ENCODE data around the gene SF3B6. TPM values are rescaled to one million over a fixed set of nuclear protein-coding genes. Genes with fewer than 3 reads are reported as not detected.

SF3B6 gene
- total RNA-seq, 1 experiment from 2014 or later: 275 TPM

DNA sequence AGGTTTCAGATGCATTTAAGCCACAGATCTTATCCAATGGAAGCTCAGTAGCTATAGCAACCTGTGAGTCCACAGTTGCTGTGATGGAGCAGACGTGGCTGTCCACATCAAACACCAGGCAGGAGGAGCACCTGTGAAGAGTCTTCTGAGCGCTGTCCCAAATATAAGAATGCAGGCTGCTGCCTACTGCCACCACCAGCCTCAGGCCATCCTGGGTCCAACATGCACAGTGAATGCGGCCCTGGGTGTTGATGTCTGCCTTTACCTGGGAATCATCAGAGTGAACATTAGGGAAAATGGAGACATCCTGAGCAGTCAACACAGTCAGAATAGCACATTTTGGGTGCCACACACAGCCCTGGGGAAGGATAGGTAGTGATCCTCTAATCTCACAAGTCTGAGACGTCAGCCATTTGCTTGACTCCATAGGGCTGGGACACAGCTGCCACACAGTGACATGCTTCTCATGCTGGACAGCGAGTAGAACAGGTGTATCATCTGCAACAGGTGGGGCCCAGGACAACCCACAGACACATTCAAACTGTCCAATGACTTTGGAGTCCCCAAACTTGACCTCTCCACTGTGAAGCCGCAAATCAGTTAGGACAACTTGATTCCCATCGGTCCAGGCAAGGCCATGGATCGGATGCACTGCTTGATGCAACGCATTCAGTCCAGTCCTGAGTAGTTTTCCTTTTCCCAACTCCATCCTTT, 37.2 kb downstream of the SF3B6 start:
- no peak for DNase-seq (ENCODE audit: low read depth)
- in situ Hi-C loops (cut with HindIII; ENCODE audit: low pct_unique_long_range_greater_than_20kb, low sequenced_read_pairs): no loop called here

DNA sequence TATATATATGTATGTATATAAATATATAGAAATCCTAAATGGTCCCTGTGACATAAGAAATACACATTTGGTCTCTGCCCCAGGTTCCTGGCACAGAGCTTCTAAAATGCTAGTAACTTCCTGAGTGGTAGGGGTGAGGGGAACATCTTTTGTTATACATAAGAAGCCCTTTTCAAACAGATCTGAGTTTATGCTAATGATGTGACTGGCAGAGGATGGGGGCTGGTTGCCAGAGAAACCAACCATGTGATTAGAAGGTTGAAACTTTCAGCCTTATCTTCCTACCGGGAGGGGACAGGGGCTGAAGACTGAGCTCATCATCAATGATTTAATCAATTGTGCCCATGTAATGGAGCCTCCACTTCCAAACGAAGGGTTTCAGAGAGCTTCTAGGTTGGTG, 49.9 kb downstream of the SF3B6 start:
- in situ Hi-C loops (cut with HindIII; ENCODE audit: low pct_unique_long_range_greater_than_20kb, low sequenced_read_pairs): no loop called here
- DNase-seq (ENCODE audit: low read depth): no peak

DNA sequence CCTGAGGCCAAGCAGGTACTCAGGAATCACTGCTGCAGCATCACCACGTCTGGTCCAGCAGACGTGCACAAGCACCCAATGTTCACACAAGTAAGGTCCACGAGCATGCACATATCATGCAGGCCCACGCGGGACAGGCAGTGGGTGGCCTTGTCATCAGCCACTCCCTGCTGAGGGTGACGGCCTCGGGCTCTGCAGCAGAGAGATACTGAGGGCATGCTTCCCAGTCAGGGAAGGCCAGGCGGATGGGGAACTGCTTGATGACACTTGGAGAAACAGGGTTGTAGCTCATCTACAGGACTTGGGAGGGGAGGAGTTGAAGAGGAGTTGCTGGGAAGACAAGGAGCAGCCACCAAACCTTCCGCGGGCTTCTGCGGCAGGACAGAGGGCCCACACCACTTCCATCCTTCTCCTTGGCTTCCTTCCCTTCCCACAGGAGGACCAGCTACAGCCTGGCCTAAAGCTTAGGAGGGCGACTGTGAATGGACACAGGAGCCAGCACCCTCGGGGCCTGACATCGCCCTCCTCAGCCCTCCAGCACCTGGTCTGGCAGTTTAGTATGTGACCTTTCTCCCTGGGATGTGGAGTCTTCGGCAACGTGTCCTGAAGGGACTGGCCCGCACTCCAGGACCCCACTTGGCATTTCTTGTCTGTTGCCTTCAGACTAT, 51.0 kb downstream of the SF3B6 start:
- DNase-seq (ENCODE audit: low read depth): no peak
- in situ Hi-C loops (cut with HindIII; ENCODE audit: low pct_unique_long_range_greater_than_20kb, low sequenced_read_pairs): no loop called here

DNA sequence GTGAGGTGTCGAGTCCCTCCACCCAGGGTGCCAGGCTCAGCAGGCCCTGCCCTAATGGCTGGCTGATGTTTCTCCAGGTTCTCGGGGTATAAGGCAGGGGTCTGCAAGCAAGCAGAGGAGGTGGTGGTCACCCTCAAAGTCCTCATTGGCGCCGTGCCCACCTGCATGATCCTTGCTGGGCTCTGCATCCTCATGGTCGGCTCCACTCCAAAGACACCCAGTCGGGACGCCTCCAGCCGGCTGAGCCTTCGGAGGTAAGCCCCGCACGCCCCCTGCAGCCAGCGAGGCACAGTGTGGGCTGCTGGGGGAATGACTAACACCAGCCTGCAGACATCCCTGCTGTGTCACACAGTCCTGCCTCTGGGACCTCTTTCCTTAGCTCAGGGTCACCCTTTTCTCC, 52.1 kb downstream of the SF3B6 start:
- in situ Hi-C loops (cut with HindIII; ENCODE audit: low pct_unique_long_range_greater_than_20kb, low sequenced_read_pairs): no loop called here
- no peak for DNase-seq (ENCODE audit: low read depth)

DNA sequence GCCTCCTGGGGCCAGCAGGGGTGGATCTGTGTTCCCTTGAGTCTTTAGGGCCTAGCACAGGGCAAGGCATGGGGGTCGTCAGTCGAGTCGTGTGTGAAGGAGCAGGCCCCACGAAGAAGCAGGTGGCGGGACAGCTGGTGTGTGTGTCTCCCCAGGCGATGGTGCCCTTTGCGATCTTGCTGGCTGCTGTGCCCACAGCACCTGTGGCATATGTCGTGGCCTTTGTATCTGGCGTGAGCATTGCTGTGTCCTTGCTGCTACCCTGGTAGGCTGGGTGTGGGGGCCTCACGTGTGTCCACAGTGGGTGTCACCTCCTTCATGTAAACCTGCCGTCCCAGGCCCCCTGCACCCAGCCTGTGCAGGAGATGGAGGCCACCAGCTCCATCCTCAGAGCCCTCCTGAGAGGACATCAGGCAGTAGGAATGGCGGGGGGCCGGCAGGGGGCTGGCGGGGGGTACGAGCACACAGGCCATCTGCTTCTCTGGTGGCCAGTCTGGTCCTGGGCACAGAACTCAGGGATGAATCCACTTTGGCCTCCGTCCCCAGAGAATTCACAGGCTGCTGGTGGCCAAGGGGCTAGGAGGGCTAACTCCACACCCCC, 53.1 kb downstream of the SF3B6 start:
- in situ Hi-C loops (cut with HindIII; ENCODE audit: low pct_unique_long_range_greater_than_20kb, low sequenced_read_pairs): no loop called here
- no peak for DNase-seq (ENCODE audit: low read depth)

DNA sequence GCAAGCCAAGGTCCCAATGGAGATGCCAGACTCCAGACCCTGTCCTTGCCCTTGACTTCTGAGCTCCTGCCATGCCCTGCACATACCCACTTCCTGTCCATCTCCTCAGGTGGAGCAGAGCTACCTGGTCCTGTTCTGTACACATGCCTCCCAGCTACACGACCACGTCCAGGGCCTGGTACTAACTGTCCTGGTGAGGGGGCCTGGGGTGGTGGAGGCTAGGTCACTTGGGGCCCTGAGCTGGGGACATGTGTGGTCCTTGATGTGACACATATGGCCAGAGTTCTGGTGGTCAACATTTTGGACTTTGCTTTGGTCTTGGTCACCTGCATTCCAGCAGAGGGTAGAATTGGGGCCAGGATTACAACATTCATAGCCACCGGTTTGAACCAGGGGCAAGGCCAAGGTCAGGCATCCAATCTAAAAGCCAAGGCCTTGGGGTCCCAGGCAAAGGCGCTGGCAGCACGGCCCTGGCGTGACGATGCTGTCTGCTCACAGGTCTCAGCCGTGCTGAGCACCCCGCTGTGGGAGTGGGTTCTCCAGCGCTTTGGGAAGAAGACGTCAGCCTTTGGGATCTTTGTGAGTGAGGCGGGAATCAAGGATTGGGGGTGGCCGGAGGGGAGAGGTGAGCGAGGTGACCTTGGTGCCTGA, 53.7 kb downstream of the SF3B6 start:
- DNase-seq (ENCODE audit: low read depth): no peak
- in situ Hi-C loops (cut with HindIII; ENCODE audit: low pct_unique_long_range_greater_than_20kb, low sequenced_read_pairs): no loop called here

DNA sequence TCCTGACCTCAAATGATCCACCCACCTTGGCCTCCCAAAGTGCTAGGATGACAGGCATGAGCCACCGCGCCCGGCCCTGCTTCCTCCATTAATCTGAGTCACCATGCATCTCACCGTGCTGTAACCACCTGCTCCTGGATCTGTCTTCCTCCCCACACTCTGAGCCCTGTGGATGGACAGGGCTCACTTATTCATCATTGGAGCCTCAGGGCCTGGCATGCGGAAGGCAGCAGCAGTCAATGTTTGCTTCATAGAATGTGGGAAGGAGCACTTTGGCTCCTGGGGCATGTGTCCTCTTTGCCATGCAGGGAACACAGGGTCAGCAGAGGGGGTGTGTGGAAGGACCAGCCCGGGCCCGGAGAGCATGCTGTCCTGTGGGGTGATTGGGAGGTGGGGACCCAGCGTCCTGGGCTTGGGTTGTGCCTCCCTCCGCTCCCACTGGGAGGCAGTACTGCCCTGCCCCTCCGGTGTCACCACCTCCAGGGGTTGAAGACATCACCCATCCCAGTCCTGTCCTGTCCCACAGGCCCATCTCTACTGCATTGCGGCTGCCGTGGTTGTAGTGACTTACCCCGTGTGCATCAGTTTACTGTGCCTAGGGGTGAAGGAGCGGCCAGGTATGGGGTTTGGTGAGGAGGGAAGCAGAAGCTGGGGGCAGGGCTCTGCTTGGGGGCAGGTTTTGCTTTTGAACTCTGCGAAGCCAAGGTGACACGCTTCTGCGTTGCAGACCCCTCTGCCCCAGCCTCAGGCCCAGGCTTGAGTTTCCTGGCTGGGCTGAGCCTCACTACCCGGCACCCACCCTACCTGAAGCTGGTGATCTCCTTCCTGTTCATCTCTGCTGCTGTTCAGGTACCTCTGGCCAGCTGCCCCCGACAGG, 54.8 kb downstream of the SF3B6 start:
- in situ Hi-C loops (cut with HindIII; ENCODE audit: low pct_unique_long_range_greater_than_20kb, low sequenced_read_pairs): no loop called here
- DNase-seq (ENCODE audit: low read depth): peak; percentile 44

DNA sequence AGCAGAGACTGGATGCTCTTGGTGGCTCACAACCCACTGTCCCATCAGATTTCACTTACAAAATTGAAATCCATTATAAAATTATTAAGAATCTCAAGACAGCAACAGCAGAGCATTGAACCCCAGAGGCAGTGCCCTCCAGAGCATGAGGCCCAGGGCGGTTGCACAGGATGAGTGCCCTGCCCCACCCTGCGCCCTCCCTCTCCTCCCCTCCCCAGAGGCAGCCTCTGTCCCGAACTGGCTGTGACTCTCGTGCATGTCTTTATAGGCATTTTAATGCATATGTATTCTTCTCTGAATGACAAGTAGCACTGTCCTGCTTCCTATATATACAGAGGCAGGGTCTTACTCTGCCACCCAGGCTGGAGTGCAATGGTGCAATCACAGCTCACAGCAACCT, 55.9 kb downstream of the SF3B6 start:
- in situ Hi-C loops (cut with HindIII; ENCODE audit: low pct_unique_long_range_greater_than_20kb, low sequenced_read_pairs): no loop called here
- DNase-seq (ENCODE audit: low read depth): no peak

DNA sequence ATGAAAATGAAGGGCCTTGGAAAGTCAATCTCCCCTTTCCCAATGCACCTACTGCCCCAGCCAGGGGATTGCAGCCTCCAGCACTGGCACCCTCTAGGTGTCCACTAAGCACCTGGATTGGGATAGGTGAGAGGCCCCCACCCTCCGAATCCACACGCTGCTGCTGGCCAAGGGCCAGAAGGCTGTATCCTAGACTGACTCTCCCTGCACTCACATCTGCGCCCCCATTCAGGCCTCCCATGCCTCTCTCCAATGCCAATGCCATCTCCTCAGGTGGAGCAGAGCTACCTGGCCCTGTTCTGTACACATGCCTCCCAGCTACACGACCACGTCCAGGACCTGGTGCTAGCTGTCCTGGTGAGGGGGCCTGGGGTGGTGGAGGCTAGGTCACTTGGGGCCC, 56.4 kb downstream of the SF3B6 start:
- DNase-seq (ENCODE audit: low read depth): no peak
- in situ Hi-C loops (cut with HindIII; ENCODE audit: low pct_unique_long_range_greater_than_20kb, low sequenced_read_pairs): no loop called here

DNA sequence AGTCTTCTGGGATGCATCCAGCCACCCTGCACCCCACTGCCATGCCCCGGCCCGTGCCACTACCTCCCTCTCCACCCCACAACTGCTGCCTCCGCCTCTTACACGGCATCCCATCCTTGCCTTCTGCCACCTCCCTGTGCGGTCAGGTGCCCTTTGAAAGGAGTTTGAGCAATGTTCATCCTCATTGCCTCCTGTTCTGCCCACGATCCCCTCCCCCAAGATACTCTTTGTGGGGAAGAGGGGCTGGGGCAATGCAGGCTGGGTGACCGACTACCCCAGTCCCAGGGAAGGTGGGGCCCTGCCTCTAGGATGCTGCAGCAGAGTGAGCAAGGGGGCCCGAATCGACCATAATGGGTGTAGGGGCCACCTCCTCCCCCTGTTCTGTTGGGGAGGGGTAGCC, 57.9 kb downstream of the SF3B6 start:
- in situ Hi-C loops (cut with HindIII; ENCODE audit: low pct_unique_long_range_greater_than_20kb, low sequenced_read_pairs): no loop called here
- no peak for DNase-seq (ENCODE audit: low read depth)

DNA sequence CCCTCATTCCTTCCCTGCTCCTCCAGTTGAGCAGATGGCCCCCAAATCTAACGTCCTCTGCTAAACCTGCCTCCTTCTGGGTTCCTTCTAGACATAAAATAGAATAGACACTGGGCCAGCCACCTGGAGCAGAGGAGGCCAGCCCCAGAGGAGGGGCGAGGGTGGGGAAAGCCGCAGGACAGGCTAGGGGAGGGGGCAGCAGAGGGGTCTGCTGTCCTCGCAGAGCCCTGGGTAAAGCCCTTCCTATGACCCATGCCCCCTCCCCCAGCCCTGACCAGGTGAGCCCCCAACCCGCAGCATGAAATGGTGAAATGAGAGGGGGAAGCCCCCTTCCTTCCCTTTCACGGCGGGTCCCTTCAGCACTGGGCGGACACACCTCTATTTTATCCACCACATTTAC, 58.4 kb downstream of the SF3B6 start:
- DNase-seq (ENCODE audit: low read depth): no peak
- in situ Hi-C loops (cut with HindIII; ENCODE audit: low pct_unique_long_range_greater_than_20kb, low sequenced_read_pairs): no loop called here

Other genes starting within 250 kb of the SF3B6 start
- gene ATAD2B, start 149.2 kb downstream of the SF3B6 start, total RNA-seq (2014; rRNA removed; shearing (Covaris generic); ENCODE audit: low replicate concordance): 2.0 and 5.7 TPM in 2 replicates
- 16.0 and 24.3 TPM in 2 replicates for gene UBXN2A, start 135.9 kb downstream of the SF3B6 start, total RNA-seq (2014; rRNA removed; shearing (Covaris generic); ENCODE audit: low replicate concordance)
- not detected in 2 replicates for gene MFSD2B, start 66.2 kb downstream of the SF3B6 start, total RNA-seq (2014; rRNA removed; shearing (Covaris generic); ENCODE audit: low replicate concordance)
- gene WDCP, start 28.9 kb downstream of the SF3B6 start, total RNA-seq (2014; rRNA removed; shearing (Covaris generic); ENCODE audit: low replicate concordance): 10.0 and 10.6 TPM in 2 replicates
- 8.2 and 12.5 TPM in 2 replicates for gene FKBP1B, start 26.6 kb downstream of the SF3B6 start, total RNA-seq (2014; rRNA removed; shearing (Covaris generic); ENCODE audit: low replicate concordance)
- gene TP53I3, start 8.5 kb upstream of the SF3B6 start, total RNA-seq (2014; rRNA removed; shearing (Covaris generic); ENCODE audit: low replicate concordance): 168 and 185 TPM in 2 replicates
- gene PFN4, start 47.0 kb upstream of the SF3B6 start, total RNA-seq (2014; rRNA removed; shearing (Covaris generic); ENCODE audit: low replicate concordance): 0.57 TPM in 1 of 2 replicates, not detected in the other
- 12.1 and 15.0 TPM in 2 replicates for gene FAM228B, start 47.1 kb upstream of the SF3B6 start, total RNA-seq (2014; rRNA removed; shearing (Covaris generic); ENCODE audit: low replicate concordance)
- 1.5 TPM in 1 of 2 replicates, not detected in the other for gene FAM228A, start 98.7 kb upstream of the SF3B6 start, total RNA-seq (2014; rRNA removed; shearing (Covaris generic); ENCODE audit: low replicate concordance)

All from Caki2 (cell line).